ENCODE results near the gene ZNF366. TPM values are rescaled to one million over a fixed set of nuclear protein-coding genes. Genes with fewer than 3 reads are reported as not detected.

Gene ZNF366
- total RNA-seq, 1 experiment from 2014 or later, result not detected

- no peak for DNase-seq
- Histone ChIP-seq H3K36me3 (no peaks in the 10 kb centered on the region), H3K9me3 (no peaks in the 10 kb centered on the region)
Observed at GRCh38 chr5:72505539-72506157, 1.6 kb downstream of the ZNF366 start.

GRCh38 chr5:72505016-72505415 is 2.2 kb downstream of the ZNF366 start:
- DNase-seq, result no peak
- Histone ChIP-seq H3K27me3 (no peaks in the 10 kb centered on the region), H3K36me3 (no peaks in the 10 kb centered on the region), H3K4me3 (no peak overlapping the region), H3K9me3 (no peaks in the 10 kb centered on the region)

More at GRCh38 chr5:72505539-72506157, 1.6 kb downstream of the ZNF366 start:
- H3K27me3 ChIP-seq, result no peaks in the 10 kb centered on the region
- no peak overlapping the region for H3K4me3 ChIP-seq

GRCh38 chr5:72503888-72504491 is 3.2 kb downstream of the ZNF366 start:
- H3K27me3 ChIP-seq, result no peaks in the 10 kb centered on the region
- H3K36me3 ChIP-seq, result no peaks in the 10 kb centered on the region
- no peaks in the 10 kb centered on the region for H3K9me3 ChIP-seq
- no peak overlapping the region for H3K4me3 ChIP-seq
- no peak for DNase-seq

- Histone ChIP-seq H3K9me3 (no peaks in the 10 kb centered on the region), H3K27me3 (no peaks in the 10 kb centered on the region), H3K4me3 (no peak overlapping the region), H3K36me3 (no peaks in the 10 kb centered on the region)
- DNase-seq, result no peak
Observed at GRCh38 chr5:72501488-72501887, 5.7 kb downstream of the ZNF366 start.

GRCh38 chr5:72499730-72500129 is 7.5 kb downstream of the ZNF366 start:
- Histone ChIP-seq H3K36me3 (no peaks in the 10 kb centered on the region), H3K4me3 (no peak overlapping the region), H3K9me3 (no peaks in the 10 kb centered on the region), H3K27me3 (no peaks in the 10 kb centered on the region)
- DNase-seq, result no peak

GRCh38 chr5:72499090-72499489 is 8.1 kb downstream of the ZNF366 start:
- Histone ChIP-seq H3K36me3 (no peaks in the 10 kb centered on the region), H3K9me3 (no peaks in the 10 kb centered on the region), H3K27me3 (no peaks in the 10 kb centered on the region), H3K4me3 (no peak overlapping the region)
- no peak for DNase-seq

GRCh38 chr5:72498284-72498683 is 8.9 kb downstream of the ZNF366 start:
- H3K4me3 ChIP-seq, result no peak overlapping the region
- no peak for DNase-seq
- no peaks in the 10 kb centered on the region for H3K27me3 ChIP-seq
- H3K36me3 ChIP-seq, result no peaks in the 10 kb centered on the region
- H3K9me3 ChIP-seq, result no peaks in the 10 kb centered on the region

GRCh38 chr5:72497823-72498222 is 9.4 kb downstream of the ZNF366 start:
- Histone ChIP-seq H3K36me3 (no peaks in the 10 kb centered on the region), H3K27me3 (no peaks in the 10 kb centered on the region), H3K9me3 (no peaks in the 10 kb centered on the region), H3K4me3 (no peak overlapping the region)
- no peak for DNase-seq

GRCh38 chr5:72495410-72495809 is 11.8 kb downstream of the ZNF366 start:
- Histone ChIP-seq H3K9me3 (no peaks in the 10 kb centered on the region), H3K4me3 (no peak overlapping the region), H3K36me3 (no peaks in the 10 kb centered on the region), H3K27me3 (no peaks in the 10 kb centered on the region)
- DNase-seq, result no peak

GRCh38 chr5:72494623-72495124 is 12.5 kb downstream of the ZNF366 start:
- H3K9me3 ChIP-seq, result no peaks in the 10 kb centered on the region
- no peaks in the 10 kb centered on the region for H3K27me3 ChIP-seq
- DNase-seq, result no peak
- H3K36me3 ChIP-seq, result no peaks in the 10 kb centered on the region
- no peak overlapping the region for H3K4me3 ChIP-seq

GRCh38 chr5:72489536-72489935 is 17.7 kb downstream of the ZNF366 start:
- Histone ChIP-seq H3K27me3 (no peaks in the 10 kb centered on the region), H3K4me3 (no peak overlapping the region), H3K36me3 (no peaks in the 10 kb centered on the region), H3K9me3 (no peaks in the 10 kb centered on the region)
- no peak for DNase-seq

GRCh38 chr5:72488756-72489155 is 18.5 kb downstream of the ZNF366 start:
- DNase-seq, result no peak
- Histone ChIP-seq H3K9me3 (no peaks in the 10 kb centered on the region), H3K36me3 (no peaks in the 10 kb centered on the region), H3K27me3 (no peaks in the 10 kb centered on the region), H3K4me3 (no peak overlapping the region)

GRCh38 chr5:72487177-72487576 is 20.0 kb downstream of the ZNF366 start:
- Histone ChIP-seq H3K36me3 (no peaks in the 10 kb centered on the region), H3K4me3 (no peak overlapping the region), H3K27me3 (no peaks in the 10 kb centered on the region), H3K9me3 (no peaks in the 10 kb centered on the region)
- DNase-seq, result no peak

- Histone ChIP-seq H3K9me3 (no peaks in the 10 kb centered on the region), H3K36me3 (no peaks in the 10 kb centered on the region), H3K4me3 (no peak overlapping the region), H3K27me3 (no peaks in the 10 kb centered on the region)
- DNase-seq, result no peak
Observed at GRCh38 chr5:72486371-72486770, 20.8 kb downstream of the ZNF366 start.

GRCh38 chr5:72485430-72485974 is 21.7 kb downstream of the ZNF366 start:
- Histone ChIP-seq H3K36me3 (no peaks in the 10 kb centered on the region), H3K27me3 (no peaks in the 10 kb centered on the region), H3K4me3 (no peak overlapping the region), H3K9me3 (no peaks in the 10 kb centered on the region)
- no peak for DNase-seq

- H3K9me3 ChIP-seq, result no peaks in the 10 kb centered on the region
Observed at GRCh38 chr5:72482046-72482445, 25.2 kb downstream of the ZNF366 start.

GRCh38 chr5:72480841-72481240 is 26.4 kb downstream of the ZNF366 start:
- H3K9me3 ChIP-seq, result peaks cover 2% of the 10 kb centered on the region; the same call in 1 of the 2 replicates
- DNase-seq, result no peak
- H3K27me3 ChIP-seq, result no peaks in the 10 kb centered on the region
- H3K36me3 ChIP-seq, result no peaks in the 10 kb centered on the region
- H3K4me3 ChIP-seq, result no peak overlapping the region

More at GRCh38 chr5:72482046-72482445, 25.2 kb downstream of the ZNF366 start:
- no peak overlapping the region for H3K4me3 ChIP-seq
- H3K27me3 ChIP-seq, result no peaks in the 10 kb centered on the region
- no peak for DNase-seq
- H3K36me3 ChIP-seq, result no peaks in the 10 kb centered on the region

- no peaks in the 10 kb centered on the region for H3K36me3 ChIP-seq
- peaks cover 2% of the 10 kb centered on the region; the same call in 1 of the 2 replicates for H3K9me3 ChIP-seq
- no peak overlapping the region for H3K4me3 ChIP-seq
- no peak for DNase-seq
- no peaks in the 10 kb centered on the region for H3K27me3 ChIP-seq
Observed at GRCh38 chr5:72479921-72480320, 27.3 kb downstream of the ZNF366 start.
